HG03135 (cell line): ENCODE results near the gene FAM3A.
"Not testable (repeated sequence)": the region's sequence is repeated elsewhere in the genome, so short reads cannot be mapped to it uniquely, and the experiment has no call there.

Source experiments
- ATAC-seq: cut with Tn5 transposase; IDR thresholded peaks from one replicate; pipeline ENCODE4 v1.9.1; 2021; ENCODE audit warnings: mild to moderate bottlenecking, moderate library complexity; ENCODE audit not compliant: unreplicated experiment

The FAM3A gene

DNA sequence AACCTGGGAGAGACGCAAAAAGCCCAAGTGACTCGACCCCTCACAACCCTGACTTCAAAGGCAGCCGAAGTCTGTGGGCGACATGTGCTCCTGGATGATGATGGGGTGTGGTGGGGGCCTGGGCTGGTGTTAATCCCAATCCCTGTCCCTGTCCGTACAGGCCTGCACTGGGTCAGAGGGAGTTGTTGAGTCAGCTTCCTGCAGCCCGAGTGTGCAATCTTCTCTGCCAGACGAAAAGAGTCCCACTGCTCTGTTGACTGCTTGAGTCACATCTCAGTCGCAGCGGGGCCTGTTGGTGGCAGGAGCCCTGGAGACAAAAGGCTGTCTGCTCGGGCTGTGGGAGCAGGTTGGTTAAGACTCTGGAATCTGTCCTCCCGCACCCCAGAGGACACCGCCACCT, 10.3 kb downstream of the FAM3A start:
- ATAC-seq = no peak

GRCh38 chrX:154502989-154503388, 13.0 kb downstream of the FAM3A start:
- no peak for ATAC-seq

- ATAC-seq = no peak
Measured at GRCh38 chrX:154502098-154502497, 13.9 kb downstream of the FAM3A start.

DNA sequence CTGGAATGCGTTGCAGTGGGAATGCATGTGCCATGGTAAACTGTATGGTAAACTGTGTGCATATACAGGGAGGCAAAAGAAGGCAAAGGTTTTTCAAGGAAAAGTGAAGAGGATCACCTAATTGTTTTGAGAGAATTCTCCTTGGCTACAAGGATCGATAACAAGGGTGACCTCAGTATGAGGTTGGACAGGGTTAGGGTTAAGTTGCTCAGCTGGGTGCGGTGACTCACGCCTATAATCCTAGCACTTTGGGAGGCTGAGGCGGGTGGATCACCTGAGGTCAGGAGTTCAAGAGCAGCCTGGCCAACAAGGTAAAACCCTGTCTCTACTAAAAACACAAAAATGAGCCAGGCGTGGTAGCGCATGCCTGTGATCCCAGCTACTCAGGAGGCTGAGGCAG, 14.6 kb downstream of the FAM3A start:
- not testable (repeated sequence) for ATAC-seq

GRCh38 chrX:154496591-154497137, 19.4 kb downstream of the FAM3A start:
- not testable (repeated sequence) for ATAC-seq

- ATAC-seq = no peak
Measured at GRCh38 chrX:154495472-154495922, 20.5 kb downstream of the FAM3A start.

DNA sequence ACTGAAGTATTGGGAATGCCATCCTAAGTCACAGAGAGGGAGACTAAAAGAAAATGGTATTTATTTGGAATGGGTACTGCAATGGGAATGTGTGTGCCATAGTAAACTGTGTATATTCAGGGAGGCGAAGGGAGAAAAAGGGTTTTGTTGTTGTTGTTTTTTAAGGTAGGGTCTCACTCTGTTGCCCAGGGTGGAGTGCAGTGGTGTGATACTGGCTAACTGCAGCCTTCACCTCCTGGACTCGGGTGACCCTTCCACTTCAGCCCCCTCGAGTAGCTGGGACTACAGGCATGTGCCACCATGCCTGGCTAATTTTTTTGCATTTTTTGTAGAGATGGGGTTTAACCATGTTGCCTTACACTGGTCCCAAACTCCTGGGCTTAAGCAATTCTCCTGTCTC, 21.3 kb downstream of the FAM3A start:
- ATAC-seq = no peak

DNA sequence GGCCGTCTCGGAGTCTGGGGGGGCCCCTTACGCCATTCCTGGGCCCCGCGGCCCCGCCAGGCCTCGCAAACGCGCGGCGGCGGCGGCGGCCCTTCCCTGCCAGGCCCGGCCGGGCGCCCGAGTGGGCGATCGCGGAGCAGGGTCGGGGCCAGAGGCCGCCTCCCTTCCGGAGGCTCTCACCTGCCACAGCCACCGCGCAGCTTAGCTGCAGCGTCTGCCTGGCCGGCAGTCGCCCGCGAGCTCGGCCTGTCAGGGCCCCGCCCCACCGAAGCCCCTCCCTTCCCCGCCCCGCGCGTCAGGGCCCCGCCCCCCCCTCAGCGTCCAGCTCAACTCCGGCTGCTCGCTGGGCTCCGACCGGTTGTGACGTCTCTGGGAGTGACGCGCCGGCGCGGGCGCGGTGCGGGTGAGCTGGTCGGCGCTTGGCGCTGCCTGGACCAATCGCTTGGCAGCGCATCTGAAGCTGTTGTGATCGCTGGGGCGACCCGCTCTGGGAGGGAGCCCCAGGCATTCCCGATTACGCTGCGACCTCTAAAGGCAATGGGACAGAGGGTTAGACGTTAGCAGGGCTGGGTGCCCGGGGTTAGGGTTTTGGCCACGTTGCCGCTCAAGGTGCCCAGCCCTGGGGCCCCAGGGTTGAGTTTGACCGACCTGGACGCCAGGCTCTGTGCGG, 25.5 kb downstream of the FAM3A start, which contains the start of gene SLC10A3:
Gene SLC10A3 (minus strand): TSS at position 216 of the 670 bp plus-strand sequence. CDS start 1,689 bp downstream, outside the sequence.
- ATAC-seq = peak; percentile 75

- peak; percentile 28 for ATAC-seq
Measured at GRCh38 chrX:154490021-154490413, 26.0 kb downstream of the FAM3A start.

DNA sequence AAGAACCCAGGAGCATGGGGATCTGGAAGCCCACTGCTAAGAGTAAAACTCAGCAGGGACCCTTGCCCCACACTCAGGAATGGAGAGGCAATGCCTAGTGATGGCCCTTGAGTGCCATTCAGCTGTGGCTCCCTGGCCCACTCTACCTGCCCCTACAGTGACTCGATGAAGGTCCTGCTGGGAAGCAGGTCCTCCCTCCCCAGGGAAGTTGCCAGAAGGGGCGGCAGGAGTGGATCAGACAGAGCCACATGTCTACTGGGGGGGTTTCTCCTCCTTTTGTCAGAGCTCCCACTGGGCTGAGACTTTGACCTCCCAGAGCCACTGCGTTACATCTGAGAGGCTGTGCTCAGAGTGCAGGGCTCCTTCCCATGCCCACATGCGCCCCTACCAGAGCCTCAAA, 26.9 kb downstream of the FAM3A start:
- no peak for ATAC-seq

GRCh38 chrX:154488336-154489075, 27.5 kb downstream of the FAM3A start:
- no peak for ATAC-seq

GRCh38 chrX:154487518-154488290, 28.3 kb downstream of the FAM3A start:
- ATAC-seq = no peak

GRCh38 chrX:154486396-154487207, 29.4 kb downstream of the FAM3A start, which contains the start of gene UBL4A:
Gene UBL4A (minus strand): TSS chrX:154486615. CDS start chrX:154486584, 31 bp downstream.
- ATAC-seq = no peak

GRCh38 chrX:154486052-154486395, 30.0 kb downstream of the FAM3A start:
- ATAC-seq = no peak

DNA sequence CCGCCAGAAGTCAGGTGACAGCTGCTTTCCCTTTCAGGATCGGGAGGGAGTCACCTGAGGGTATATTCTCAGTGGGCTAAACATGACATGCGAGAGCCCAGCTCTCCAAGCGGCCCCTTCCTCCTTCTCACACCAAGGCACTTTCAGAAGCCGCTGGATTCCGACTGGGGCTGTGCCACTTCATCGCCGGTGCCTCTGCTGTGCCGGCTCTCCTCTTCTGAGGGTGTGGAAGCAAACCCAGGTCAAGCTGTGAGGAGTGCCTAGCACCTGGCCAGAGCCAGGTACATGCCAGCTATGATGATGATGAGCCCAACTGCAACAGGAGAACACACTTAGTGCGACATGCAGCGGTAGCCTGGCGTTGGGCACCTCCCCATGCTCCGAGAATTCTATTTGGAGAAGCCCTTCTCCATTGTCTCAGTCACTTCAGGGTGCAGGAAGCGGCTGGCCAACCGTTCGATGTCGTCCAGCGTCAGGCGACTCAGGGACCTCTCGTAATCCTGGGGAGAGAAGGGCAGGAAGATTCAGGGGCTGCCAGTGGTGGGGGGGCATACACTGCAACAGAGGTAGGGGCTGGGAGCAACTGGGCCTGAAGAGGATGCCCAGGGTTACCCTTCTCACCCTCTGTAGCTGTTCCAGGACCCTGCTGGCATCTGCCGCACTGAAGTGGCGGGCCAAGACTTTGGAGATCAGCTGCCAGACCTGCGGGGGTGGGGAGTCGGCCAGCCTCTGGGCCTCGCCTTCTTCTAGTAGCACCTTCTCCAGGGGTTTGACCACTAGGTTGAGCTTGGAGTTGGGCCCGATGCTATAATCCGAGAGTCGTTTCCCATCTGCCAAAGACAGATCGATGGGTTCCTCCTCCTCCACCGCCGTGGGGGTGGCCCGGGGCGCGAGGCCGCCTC, 30.6 kb downstream of the FAM3A start:
- ATAC-seq = no peak

GRCh38 chrX:154484255-154485149, 31.5 kb downstream of the FAM3A start:
- ATAC-seq = no peak

DNA sequence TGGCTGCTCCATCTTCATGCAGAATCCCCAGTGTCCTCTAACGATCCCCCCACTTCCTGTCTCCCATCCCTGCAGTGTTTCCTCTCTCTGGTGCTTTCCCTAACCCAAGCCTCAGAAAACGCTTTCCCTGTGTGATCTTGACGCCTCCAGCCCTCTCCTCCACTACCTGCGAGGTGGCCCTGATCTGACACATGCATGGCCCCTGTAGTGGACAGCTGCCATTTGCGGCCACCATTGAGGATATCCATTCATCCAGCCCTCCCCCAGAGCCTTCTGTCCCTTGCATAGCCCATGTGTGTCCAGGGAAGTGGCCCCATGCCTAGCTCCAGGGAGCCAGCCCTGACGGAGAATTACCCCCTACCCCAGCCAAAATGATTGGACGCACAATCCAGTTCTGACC, 32.7 kb downstream of the FAM3A start:
- no peak for ATAC-seq

DNA sequence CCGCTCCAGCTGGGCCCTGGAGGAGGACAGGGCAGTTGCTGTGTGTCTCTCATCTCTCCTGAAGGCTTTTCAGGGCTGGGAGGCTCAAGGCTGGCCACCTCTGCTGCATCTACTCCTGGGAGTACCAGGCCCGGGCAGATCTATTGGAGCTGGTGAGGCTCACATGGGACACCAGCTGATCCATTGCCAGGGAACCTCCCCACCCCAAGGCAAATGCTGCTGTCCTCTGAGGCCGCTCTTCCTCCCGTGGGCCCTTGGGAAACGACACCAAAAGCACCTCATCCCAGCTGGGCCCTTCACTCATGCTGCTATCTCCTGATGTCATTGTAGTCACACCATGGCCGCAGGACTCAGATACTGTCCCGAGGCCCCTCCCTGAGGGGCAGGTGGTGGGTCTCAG, 33.2 kb downstream of the FAM3A start:
- no peak for ATAC-seq
